OCI-LY1 (cell line): Measurements from ENCODE around the gene DEF6.

Experiments
- H2AFZ ChIP-seq: fragments of 200-600 bp; sonication (generic), shearing (Covaris generic); 2 replicates; pipeline ENCODE4 v1.6.0; 2014; ENCODE audit warnings: antibody characterized with exemption, mild to moderate bottlenecking, low read length
- H3F3A ChIP-seq: fragments of 200-600 bp; sonication (generic), shearing (Covaris generic); 2 replicates; pipeline ENCODE4 v1.6.0; 2014; ENCODE audit warnings: mild to moderate bottlenecking, antibody characterized with exemption, low read length, moderate library complexity; ENCODE audit not compliant: insufficient read depth
- H3K27ac ChIP-seq: fragments of 200-600 bp; sonication (generic); 2 replicates; pipeline ENCODE4 v1.5.1; 2014; ENCODE audit warnings: low read length, mixed run types, mild to moderate bottlenecking, low read depth; ENCODE audit not compliant: poor library complexity, severe bottlenecking
- H3K27me3 ChIP-seq: fragments of 200-600 bp; sonication (generic); 2 replicates; pipeline ENCODE4 v1.6.0; 2014; ENCODE audit warnings: antibody characterized with exemption, mild to moderate bottlenecking, low read length, moderate library complexity; ENCODE audit not compliant: insufficient read depth
- H3K36me3 ChIP-seq: fragments of 200-600 bp; sonication (generic); 2 replicates; pipeline ENCODE4 v1.6.1; 2014; ENCODE audit warnings: mild to moderate bottlenecking, antibody characterized with exemption, low read length, moderate library complexity, mixed read lengths; ENCODE audit not compliant: insufficient read depth
- H3K4me1 ChIP-seq: fragments of 200-600 bp; sonication (generic); 2 replicates; pipeline ENCODE4 v1.5.1; 2014; ENCODE audit warnings: mild to moderate bottlenecking, low read length, moderate library complexity; ENCODE audit not compliant: insufficient read depth, severe bottlenecking
- H3K4me2 ChIP-seq: fragments of 200-600 bp; sonication (generic), shearing (Covaris generic); 2 replicates; pipeline ENCODE4 v1.6.1; 2014; ENCODE audit warnings: low read length
- H3K4me3 ChIP-seq: fragments of 200-600 bp; sonication (generic); 2 replicates; pipeline ENCODE4 v1.5.1; 2014; ENCODE audit warnings: low read length, low read depth, mild to moderate bottlenecking, mixed read lengths; ENCODE audit not compliant: poor library complexity, severe bottlenecking
- H3K79me2 ChIP-seq: fragments of 200-600 bp; shearing (Covaris generic); 2 replicates; pipeline ENCODE4 v1.6.1; 2016; ENCODE audit warnings: mixed run types, low read length, mixed read lengths; ENCODE audit not compliant: insufficient read depth
- H3K9ac ChIP-seq: fragments of 200-600 bp; sonication (generic), shearing (Covaris generic); 2 replicates; pipeline ENCODE4 v1.6.1; 2014; ENCODE audit warnings: mild to moderate bottlenecking, low read length, mixed read lengths
- H3K9me2 ChIP-seq: fragments of 200-600 bp; sonication (generic), shearing (Covaris generic); 2 replicates; pipeline ENCODE4 v1.6.1; 2014; ENCODE audit warnings: low read depth, mild to moderate bottlenecking, low read length, mixed read lengths
- H3K9me3 ChIP-seq: fragments of 200-600 bp; shearing (Covaris generic); 2 replicates; pipeline ENCODE4 v1.6.1; 2014; ENCODE audit warnings: low read length, mixed read lengths
- H4K20me1 ChIP-seq: fragments of 200-600 bp; sonication (generic), shearing (Covaris generic); 2 replicates; pipeline ENCODE4 v1.6.0; 2016; ENCODE audit warnings: mild to moderate bottlenecking, low read length; ENCODE audit not compliant: insufficient read depth
- EZH2 ChIP-seq: fragments of 200-600 bp; sonication (generic), shearing (Covaris generic); IDR thresholded peaks from 2 replicates; pipeline ENCODE4 v1.8.0; 2017; ENCODE audit warnings: borderline replicate concordance, mixed run types, mild to moderate bottlenecking, antibody characterized with exemption, low read length, moderate library complexity, mixed read lengths
- TF ChIP-seq, protein P1 (sequence below): fragments of 200-600 bp; sonication (generic), shearing (Covaris generic); IDR thresholded peaks from 2 replicates; pipeline ENCODE4 v1.5.1; 2017; ENCODE audit warnings: mild to moderate bottlenecking, antibody characterized with exemption, low read length, moderate library complexity, mixed read lengths

The DEF6 gene

DNA sequence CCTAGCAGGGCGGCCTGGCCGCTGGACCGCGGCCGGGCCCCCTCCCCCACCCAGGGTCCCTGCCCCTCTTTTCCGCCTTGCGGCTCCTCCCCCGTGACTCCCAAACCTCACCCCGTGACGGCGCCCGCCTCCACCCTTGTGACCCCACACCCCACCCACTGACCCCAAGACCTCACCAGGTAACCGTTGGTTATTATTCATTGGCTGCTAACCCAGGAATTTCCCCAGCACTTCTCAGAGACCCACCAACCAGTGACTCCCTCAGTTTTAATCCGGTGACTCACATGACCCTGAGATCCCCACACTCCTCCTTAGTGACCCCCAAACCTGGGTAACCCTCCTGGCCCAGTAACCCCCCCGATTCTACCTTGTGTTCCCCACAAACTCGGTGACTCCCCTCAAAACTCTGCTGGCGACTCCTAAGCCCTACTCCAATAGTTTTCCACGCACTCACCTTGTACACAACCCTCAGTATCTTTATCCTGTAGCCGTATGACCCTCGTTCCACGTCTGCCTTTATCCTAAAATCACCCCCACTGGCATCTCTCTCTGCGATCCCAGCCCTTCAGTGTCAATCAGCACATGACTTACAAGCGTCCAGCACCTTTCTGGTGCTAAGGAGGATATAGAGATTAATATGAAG lies 37.5 kb upstream of the DEF6 start:
- Histone ChIP-seq H4K20me1 (no peaks in the 10 kb centered on the region), H3K36me3 (no peaks in the 10 kb centered on the region), H3K79me2 (no peaks in the 10 kb centered on the region), H3K27ac (peak overlapping the region; percentile 78), H3K9me2 (no peaks in the 10 kb centered on the region), H2AFZ (no peak overlapping the region), H3K9ac (peak overlapping the region; percentile 91), H3F3A (peaks cover 6% of the 10 kb centered on the region; the same call in 1 of the 2 replicates), H3K9me3 (no peaks in the 10 kb centered on the region), H3K4me3 (peak overlapping the region; percentile 79), H3K4me1 (peaks cover 44% of the 10 kb centered on the region), H3K4me2 (peak overlapping the region; percentile 84), H3K27me3 (no peaks in the 10 kb centered on the region)
- TF ChIP-seq EZH2, result no peak
- TF ChIP-seq, protein P1, sequence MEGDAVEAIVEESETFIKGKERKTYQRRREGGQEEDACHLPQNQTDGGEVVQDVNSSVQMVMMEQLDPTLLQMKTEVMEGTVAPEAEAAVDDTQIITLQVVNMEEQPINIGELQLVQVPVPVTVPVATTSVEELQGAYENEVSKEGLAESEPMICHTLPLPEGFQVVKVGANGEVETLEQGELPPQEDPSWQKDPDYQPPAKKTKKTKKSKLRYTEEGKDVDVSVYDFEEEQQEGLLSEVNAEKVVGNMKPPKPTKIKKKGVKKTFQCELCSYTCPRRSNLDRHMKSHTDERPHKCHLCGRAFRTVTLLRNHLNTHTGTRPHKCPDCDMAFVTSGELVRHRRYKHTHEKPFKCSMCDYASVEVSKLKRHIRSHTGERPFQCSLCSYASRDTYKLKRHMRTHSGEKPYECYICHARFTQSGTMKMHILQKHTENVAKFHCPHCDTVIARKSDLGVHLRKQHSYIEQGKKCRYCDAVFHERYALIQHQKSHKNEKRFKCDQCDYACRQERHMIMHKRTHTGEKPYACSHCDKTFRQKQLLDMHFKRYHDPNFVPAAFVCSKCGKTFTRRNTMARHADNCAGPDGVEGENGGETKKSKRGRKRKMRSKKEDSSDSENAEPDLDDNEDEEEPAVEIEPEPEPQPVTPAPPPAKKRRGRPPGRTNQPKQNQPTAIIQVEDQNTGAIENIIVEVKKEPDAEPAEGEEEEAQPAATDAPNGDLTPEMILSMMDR, result no peak

- Histone ChIP-seq H3K9ac (peak overlapping the region; percentile 91), H3F3A (peaks cover 6% of the 10 kb centered on the region; the same call in 1 of the 2 replicates), H3K27ac (peak overlapping the region; percentile 78), H3K9me2 (no peaks in the 10 kb centered on the region), H4K20me1 (no peaks in the 10 kb centered on the region), H3K9me3 (no peaks in the 10 kb centered on the region), H3K4me2 (peak overlapping the region; percentile 84), H3K4me3 (peak overlapping the region; percentile 79), H3K4me1 (peaks cover 45% of the 10 kb centered on the region), H2AFZ (no peak overlapping the region), H3K79me2 (no peaks in the 10 kb centered on the region), H3K27me3 (no peaks in the 10 kb centered on the region), H3K36me3 (no peaks in the 10 kb centered on the region)
- TF ChIP-seq EZH2, result no peak
- TF ChIP-seq, protein P1, result no peak
Measured at GRCh38 chr6:35260591-35261570, 36.7 kb upstream of the DEF6 start.

GRCh38 chr6:35262596-35262995 lies 35.0 kb upstream of the DEF6 start:
- Histone ChIP-seq H3K36me3 (no peaks in the 10 kb centered on the region), H3K27ac (no peak overlapping the region), H2AFZ (no peak overlapping the region), H3K9ac (no peak overlapping the region), H3K9me3 (no peaks in the 10 kb centered on the region), H3K9me2 (no peaks in the 10 kb centered on the region), H4K20me1 (no peaks in the 10 kb centered on the region), H3K4me2 (no peak overlapping the region), H3K79me2 (no peaks in the 10 kb centered on the region), H3K4me3 (no peak overlapping the region), H3F3A (peaks cover 6% of the 10 kb centered on the region; the same call in 1 of the 2 replicates), H3K4me1 (peaks cover 45% of the 10 kb centered on the region), H3K27me3 (no peaks in the 10 kb centered on the region)
- TF ChIP-seq EZH2, result no peak
- TF ChIP-seq, protein P1, result no peak
